GM12878 (cell line): ENCODE measurements around the gene SLFN5. TPM values are rescaled to one million over a fixed set of nuclear protein-coding genes. Genes with fewer than 3 reads are reported as not detected.
"Not testable (repeated sequence)": the region's sequence is repeated elsewhere in the genome, so short reads cannot be mapped to it uniquely, and the experiment has no call there.

Experiments used
- ATAC-seq: fragments of 200-7000 bp; cut with Tn5 transposase; 3 replicates; pipeline ENCODE4 v1.9.1; 2020; ENCODE audit warnings: mild to moderate bottlenecking, moderate library complexity
- BruUV-seq: library from RNA; stranded (reverse); fragments of 400-500 nt; replicated peaks from 2 replicates; lab custom pipeline; 2021; lab: Mats Ljungman, UMichigan
- CTCF ChIA-PET: fragments of 300-600 bp; sonication (Branson Sonifier 250); formaldehyde crosslinking; extraction: SDS; loops from one replicate; lab custom pipeline; 2021; ENCODE audit warnings: inconsistent platforms; lab: Yijun Ruan, JAX
- POLR2A ChIA-PET: fragments of 350-600 bp; formaldehyde crosslinking; extraction: SDS; loops from one replicate; lab custom pipeline; 2021; ENCODE audit warnings: inconsistent platforms; lab: Charles Lee
- RAD21 ChIA-PET: fragments of 300-600 bp; sonication (Branson Sonifier 250); formaldehyde crosslinking; loops from one replicate; lab custom pipeline; 2023; ENCODE audit warnings: antibody characterized with exemption; ENCODE audit not compliant: unreplicated experiment; lab: Charles Lee
- SMC1A ChIA-PET: fragments of 300-600 bp; sonication (Branson Sonifier 250); formaldehyde crosslinking; loops from one replicate; lab custom pipeline; 2023; ENCODE audit not compliant: unreplicated experiment, uncharacterized antibody; lab: Charles Lee
- DNase-seq: peaks from one replicate; pipeline ENCODE4 v3.0.0-alpha.2; 2011; ENCODE audit warnings: low read depth, low spot score
- FAIRE-seq: peaks from 3 replicates; lab custom pipeline; 2011; peaks lifted over from hg19 to GRCh38; lab: Jason Lieb, UNC
- H2AFZ ChIP-seq: 2 replicates; pipeline ENCODE4 v1.6.0; 2011; ENCODE audit warnings: low read depth, low read length, control low read depth; ENCODE audit not compliant: control insufficient read depth
- H3K27ac ChIP-seq: 2 replicates; pipeline ENCODE4 v1.5.1; 2011; ENCODE audit warnings: control low read depth; ENCODE audit not compliant: control insufficient read depth, insufficient read depth
- H3K27me3 ChIP-seq, 2 experiments: replicated peaks in 1 of 2; 2 replicates each; pipeline versions ENCODE4 v1.6.0 to v1.6.1; 2011; ENCODE audit warnings: low read length in 1 of 2; ENCODE audit not compliant: control insufficient read depth in 2 of 2, insufficient read depth in 2 of 2
- H3K36me3 ChIP-seq, 2 experiments: 2 replicates each; pipeline ENCODE4 v1.5.1; 2011; ENCODE audit warnings: low read length in 1 of 2; ENCODE audit not compliant: control insufficient read depth in 2 of 2, insufficient read depth in 2 of 2
- H3K4me1 ChIP-seq: 2 replicates; pipeline ENCODE4 v1.6.1; 2011; ENCODE audit warnings: mild to moderate bottlenecking, low read length, moderate library complexity, mixed read lengths; ENCODE audit not compliant: control insufficient read depth, insufficient read depth
- H3K4me2 ChIP-seq: 2 replicates; pipeline ENCODE4 v1.6.0; 2011; ENCODE audit warnings: control low read depth; ENCODE audit not compliant: control insufficient read depth, insufficient read depth
- H3K4me3 ChIP-seq: fragments of 200-600 bp; sonication (generic); 2 replicates; pipeline ENCODE4 v1.5.1; 2016
- H3K79me2 ChIP-seq: 2 replicates; pipeline ENCODE4 v1.6.0; 2011; ENCODE audit warnings: low read length; ENCODE audit not compliant: control insufficient read depth, insufficient read depth
- H3K9ac ChIP-seq: 2 replicates; pipeline ENCODE4 v1.8.0; 2011; ENCODE audit warnings: low read length, control low read depth, mixed read lengths; ENCODE audit not compliant: control insufficient read depth, insufficient read depth
- H3K9me3 ChIP-seq: replicated peaks from 3 replicates; pipeline ENCODE4 v1.5.1; 2011; ENCODE audit warnings: mild to moderate bottlenecking, low read length; ENCODE audit not compliant: control insufficient read depth, insufficient read depth
- H4K20me1 ChIP-seq: 2 replicates; pipeline ENCODE4 v1.6.0; 2011; ENCODE audit not compliant: control insufficient read depth, insufficient read depth
- FOXM1 ChIP-seq: IDR thresholded peaks from 2 replicates; pipeline ENCODE4 v1.6.1; 2012; ENCODE audit warnings: low read depth, mild to moderate bottlenecking, inconsistent platforms, low read length, moderate library complexity
- ZNF622 ChIP-seq: fragments of 450-650 bp; IDR thresholded peaks from 2 replicates; pipeline ENCODE4 v1.6.1; 2017; ENCODE audit warnings: mild to moderate bottlenecking, inconsistent platforms
- WGBS: methylation state at CpG from one replicate; pipeline ENCODE4 v1.1.6; 2016; ENCODE audit warnings: low lambda C conversion rate; ENCODE audit not compliant: insufficient replicate concordance, insufficient coverage; ENCODE audit errors: missing lambda C conversion rate; 5-methylcytosine and 5-hydroxymethylcytosine counted together
- in situ Hi-C: fragments of 300-500 bp; cut with MboI; formaldehyde crosslinking; loops from 9 replicates; pipeline ENCODE4 v1.14.3; 2018; ENCODE audit warnings: mixed read lengths
- intact Hi-C: fragments of 100-400 bp; cut with micrococcal nuclease; formaldehyde crosslinking; loops from one replicate; pipeline ENCODE4 v1.14.2; 2022; ENCODE audit not compliant: unreplicated experiment
- polyA plus RNA-seq, 11 experiments: library from polyadenylated mRNA; depleted of rRNA in 4 of 11; unstranded in 6 of 11; stranded (reverse) in 5 of 11; fragments of >200 nt; fragmentation: Nextera tagmentation in 4 of 11; fragmentation: Illumina TruSeq in 1 of 11; extraction: Ambion mirVana in 4 of 11; extraction: Trizol in 1 of 11; gene quantifications; 1 replicate in 1 of 11; 2 replicates in 10 of 11; pipeline versions ENCODE4 v1.2.1 to v1.2.3, GENCODE V29; 2011 to 2016; ENCODE audit warnings: inconsistent platforms in 2 of 11, missing spikeins in 2 of 11, low read depth in 1 of 11
- total RNA-seq, 4 experiments: library from RNA; depleted of rRNA in 3 of 4; stranded (reverse); fragments of >200 nt in 3 of 4; fragmentation: Illumina TruSeq in 1 of 4; extraction: Trizol in 1 of 4; gene quantifications; 2 replicates each; pipeline versions ENCODE4 v1.2.1 to v1.2.3, GENCODE V29; 2013 to 2021
- TF ChIP-seq, protein P1 (sequence below): fragments of 450-650 bp; formaldehyde crosslinking; IDR thresholded peaks from 2 replicates; pipeline ENCODE4 v1.5.0; 2022; ENCODE audit warnings: mild to moderate bottlenecking, missing genetic modification characterization

Gene SLFN5
- total and polyA plus RNA-seq, 10 of the 15 experiments (the other 5 are each of a cell fraction or from before 2014, with no cell fraction given), result 0.19 to 2.1 (median 1.3) TPM

- TF ChIP-seq, protein P1, sequence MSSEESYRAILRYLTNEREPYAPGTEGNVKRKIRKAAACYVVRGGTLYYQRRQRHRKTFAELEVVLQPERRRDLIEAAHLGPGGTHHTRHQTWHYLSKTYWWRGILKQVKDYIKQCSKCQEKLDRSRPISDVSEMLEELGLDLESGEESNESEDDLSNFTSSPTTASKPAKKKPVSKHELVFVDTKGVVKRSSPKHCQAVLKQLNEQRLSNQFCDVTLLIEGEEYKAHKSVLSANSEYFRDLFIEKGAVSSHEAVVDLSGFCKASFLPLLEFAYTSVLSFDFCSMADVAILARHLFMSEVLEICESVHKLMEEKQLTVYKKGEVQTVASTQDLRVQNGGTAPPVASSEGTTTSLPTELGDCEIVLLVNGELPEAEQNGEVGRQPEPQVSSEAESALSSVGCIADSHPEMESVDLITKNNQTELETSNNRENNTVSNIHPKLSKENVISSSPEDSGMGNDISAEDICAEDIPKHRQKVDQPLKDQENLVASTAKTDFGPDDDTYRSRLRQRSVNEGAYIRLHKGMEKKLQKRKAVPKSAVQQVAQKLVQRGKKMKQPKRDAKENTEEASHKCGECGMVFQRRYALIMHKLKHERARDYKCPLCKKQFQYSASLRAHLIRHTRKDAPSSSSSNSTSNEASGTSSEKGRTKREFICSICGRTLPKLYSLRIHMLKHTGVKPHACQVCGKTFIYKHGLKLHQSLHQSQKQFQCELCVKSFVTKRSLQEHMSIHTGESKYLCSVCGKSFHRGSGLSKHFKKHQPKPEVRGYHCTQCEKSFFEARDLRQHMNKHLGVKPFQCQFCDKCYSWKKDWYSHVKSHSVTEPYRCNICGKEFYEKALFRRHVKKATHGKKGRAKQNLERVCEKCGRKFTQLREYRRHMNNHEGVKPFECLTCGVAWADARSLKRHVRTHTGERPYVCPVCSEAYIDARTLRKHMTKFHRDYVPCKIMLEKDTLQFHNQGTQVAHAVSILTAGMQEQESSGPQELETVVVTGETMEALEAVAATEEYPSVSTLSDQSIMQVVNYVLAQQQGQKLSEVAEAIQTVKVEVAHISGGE (CRISPR knock-in tag), result no peak
- TF ChIP-seq ZNF622 (no peak), FOXM1 (no peak)
These were observed 22.8 kb downstream of the SLFN5 start (continued) for GRCh38 chr17:35265566-35266141.

GRCh38 chr17:35274167-35275066 lies 31.5 kb downstream of the SLFN5 start:
- in situ Hi-C loops, POLR2A ChIA-PET, H3K9me3 ChIP-seq: not testable (repeated sequence)

GRCh38 chr17:35278454-35278853 lies 35.6 kb downstream of the SLFN5 start:
- ATAC-seq, POLR2A ChIA-PET, H2AFZ ChIP-seq, H3K4me2 ChIP-seq, H4K20me1 ChIP-seq, H3K4me3 ChIP-seq, SMC1A ChIA-PET, RAD21 ChIA-PET, H3K9me3 ChIP-seq, in situ Hi-C loops, H3K27me3 ChIP-seq, FAIRE-seq, BruUV-seq, H3K27ac ChIP-seq, CTCF ChIA-PET, DNase-seq, H3K4me1 ChIP-seq, H3K36me3 ChIP-seq, H3K79me2 ChIP-seq, H3K9ac ChIP-seq, intact Hi-C loops: not testable (repeated sequence)
- 42% methylated on average over 6 of the region's 6 CpGs for WGBS

More at GRCh38 chr17:35274167-35275066, 31.5 kb downstream of the SLFN5 start:
- DNase-seq, H3K4me3 ChIP-seq, H3K36me3 ChIP-seq, H3K4me2 ChIP-seq, H3K4me1 ChIP-seq, H3K27me3 ChIP-seq, H4K20me1 ChIP-seq, FAIRE-seq, H3K9ac ChIP-seq, intact Hi-C loops, SMC1A ChIA-PET, RAD21 ChIA-PET, H3K27ac ChIP-seq, H2AFZ ChIP-seq, ATAC-seq, BruUV-seq, H3K79me2 ChIP-seq: not testable (repeated sequence)
- CTCF ChIA-PET, result interaction anchor here (1.2 kb wide), 1 partner anchor 18 kb away, joined by 3 read pairs; no protein-coding TSS in a partner anchor
- 22% methylated on average over 13 of the region's 13 CpGs for WGBS
